Measurements from ENCODE around the gene DLX5. TPM values are rescaled to one million over a fixed set of nuclear protein-coding genes. Genes with fewer than 3 reads are reported as not detected.
A peak's percentile ranks its signal among the peaks of the same experiment; 100 is the strongest.

DLX5 gene
- total and polyA plus RNA-seq, 4 donors: 0.50 TPM; not detected in 3

DNA sequence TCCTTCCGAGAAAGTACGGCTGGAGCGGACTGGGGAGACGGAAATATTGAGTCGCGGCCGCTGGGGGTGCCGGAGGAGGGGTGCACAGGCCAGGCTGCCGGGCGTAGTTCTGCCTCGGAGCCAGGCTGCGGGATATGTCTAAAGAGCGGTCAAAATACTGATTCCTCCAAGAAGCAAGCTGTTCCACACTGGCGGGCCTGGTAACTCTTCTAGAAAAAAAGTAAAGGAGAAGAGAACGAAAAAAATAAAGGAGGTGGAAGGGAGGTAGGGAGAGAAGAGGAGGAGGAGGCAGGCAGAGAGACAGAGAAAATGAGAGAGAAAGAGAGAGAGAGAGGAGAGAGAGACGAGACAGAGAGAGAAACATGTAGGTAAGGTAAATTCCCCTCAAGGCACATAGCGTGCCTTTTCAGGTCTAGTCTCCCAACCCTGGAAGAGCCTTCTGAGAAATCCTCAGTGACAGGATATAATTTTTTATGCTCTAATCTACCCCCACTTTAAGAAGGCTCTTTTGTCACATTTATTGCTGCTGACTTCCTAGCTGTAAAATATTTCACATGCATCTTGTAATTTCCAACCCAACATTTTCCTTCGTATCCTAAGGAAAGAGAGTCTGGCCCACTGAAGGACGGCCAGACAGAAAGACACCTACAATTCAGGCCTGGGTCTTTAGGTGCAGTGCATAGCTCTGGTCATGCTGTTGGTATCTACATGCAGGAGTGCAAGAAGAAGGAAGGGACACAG, 5.7 kb downstream of the DLX5 start:
- peaks cover 54% of the 10 kb centered on the region for H3K4me1 ChIP-seq (ENCODE audit: control insufficient read depth, insufficient read depth, low read length)
- no peaks in the 10 kb centered on the region for H3K36me3 ChIP-seq (ENCODE audit: control insufficient read depth, insufficient read depth, low read length)
- H3K27ac ChIP-seq (ENCODE audit: low read depth, low read length): no peak overlapping the region
- H3K4me3 ChIP-seq (ENCODE audit: low read depth, low read length): no peak overlapping the region
- H3K9me3 ChIP-seq (ENCODE audit: control insufficient read depth, insufficient read depth, low read length): no peaks in the 10 kb centered on the region
- peaks cover 100% of the 10 kb centered on the region for H3K27me3 ChIP-seq (ENCODE audit: control insufficient read depth, insufficient read depth, low read length)
- 2% methylated on average over 15 of the region's 19 CpGs for WGBS (ENCODE audit: insufficient coverage)
- DNase-seq (ENCODE audit: low read depth in 4 of 6, low spot score in 6 of 6): peak in 2 of 6 donors; percentile 37 to 42

DNA sequence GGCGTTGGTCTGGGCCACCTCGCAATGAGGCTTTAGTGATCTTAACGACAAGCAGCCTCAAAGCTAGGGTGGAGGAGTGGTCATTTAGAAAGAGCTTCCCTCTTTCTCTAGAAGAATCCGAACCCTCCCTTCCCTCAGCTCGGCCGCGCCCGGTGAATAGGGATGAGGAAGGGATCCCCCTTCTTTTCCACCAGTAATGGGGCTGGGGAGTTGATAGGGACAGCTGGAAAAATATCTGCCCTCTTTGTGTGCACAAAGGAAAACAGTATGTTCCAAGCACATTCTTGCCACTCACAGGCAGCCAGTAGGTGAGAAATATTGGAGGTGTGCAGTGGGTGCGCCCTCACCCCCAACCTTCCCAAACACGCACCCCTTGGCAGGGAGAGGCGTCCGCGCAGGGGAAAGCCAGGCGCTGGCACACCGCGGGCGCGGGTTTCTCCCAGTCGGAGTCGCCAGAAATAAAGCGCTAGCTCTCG, 6.5 kb downstream of the DLX5 start:
- WGBS (ENCODE audit: insufficient coverage): 3% methylated on average over 15 of the region's 22 CpGs
- Histone ChIP-seq H3K36me3 (ENCODE audit: control insufficient read depth, insufficient read depth, low read length) (no peaks in the 10 kb centered on the region), H3K9me3 (ENCODE audit: control insufficient read depth, insufficient read depth, low read length) (no peaks in the 10 kb centered on the region), H3K27ac (ENCODE audit: low read depth, low read length) (no peak overlapping the region), H3K4me3 (ENCODE audit: low read depth, low read length) (no peak overlapping the region), H3K4me1 (ENCODE audit: control insufficient read depth, insufficient read depth, low read length) (peaks cover 48% of the 10 kb centered on the region), H3K27me3 (ENCODE audit: control insufficient read depth, insufficient read depth, low read length) (peaks cover 100% of the 10 kb centered on the region)
- DNase-seq (ENCODE audit: low read depth in 4 of 6, low spot score in 6 of 6): peak in 2 of 6 donors; percentile 13 to 46

DNA sequence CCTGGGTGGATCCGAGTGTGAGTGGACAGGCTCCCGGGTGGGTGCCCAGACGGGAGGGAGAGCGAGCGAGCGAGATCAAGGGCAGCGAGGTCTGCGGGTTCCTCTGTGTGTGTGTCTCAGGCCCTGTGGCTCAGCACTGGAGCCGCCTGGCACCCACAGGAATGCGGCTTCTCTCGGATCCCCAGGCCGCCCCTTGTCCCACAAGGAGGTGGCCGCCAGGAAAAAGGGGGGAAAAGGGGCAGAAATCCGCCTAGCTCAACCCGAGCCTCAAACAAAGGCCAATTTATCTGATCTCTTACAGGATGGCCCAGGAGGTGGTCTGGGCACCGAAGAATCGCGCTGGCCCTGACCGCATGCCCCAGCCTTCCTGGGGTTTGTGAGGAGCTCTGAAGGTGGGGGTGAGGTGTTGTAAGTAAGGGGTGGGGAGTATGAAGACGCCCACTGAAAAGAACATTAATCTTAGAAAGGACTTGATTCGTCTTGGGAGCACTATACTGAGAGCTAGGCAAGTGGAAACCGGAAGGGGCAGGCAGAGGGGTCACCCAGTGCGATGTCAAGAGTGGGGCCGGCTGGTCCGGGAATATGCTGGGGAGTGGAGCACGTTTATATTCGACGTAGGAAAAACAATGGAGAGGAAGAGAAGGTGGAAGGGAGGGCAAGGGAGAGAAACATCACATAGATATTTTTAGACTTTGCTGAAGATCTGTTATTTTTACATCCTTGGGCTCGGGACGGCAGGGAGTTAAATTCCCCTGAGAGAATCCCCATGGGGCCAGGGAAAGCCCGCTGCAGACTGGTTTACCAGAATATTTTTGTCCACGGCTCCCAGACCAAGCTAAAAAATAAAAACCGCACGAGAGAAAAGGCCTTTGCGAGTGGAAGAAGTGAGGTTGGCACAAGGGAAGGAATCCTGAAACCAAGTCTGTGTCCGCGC, 7.2 kb downstream of the DLX5 start:
- no peaks in the 10 kb centered on the region for H3K9me3 ChIP-seq (ENCODE audit: control insufficient read depth, insufficient read depth, low read length)
- H3K4me1 ChIP-seq (ENCODE audit: control insufficient read depth, insufficient read depth, low read length): peaks cover 45% of the 10 kb centered on the region
- H3K27me3 ChIP-seq (ENCODE audit: control insufficient read depth, insufficient read depth, low read length): peaks cover 100% of the 10 kb centered on the region
- peak in 2 of 6 donors; percentile 17 to 31 for DNase-seq (ENCODE audit: low read depth in 4 of 6, low spot score in 6 of 6)
- WGBS (ENCODE audit: insufficient coverage): 1% methylated on average over 33 of the region's 37 CpGs
- H3K4me3 ChIP-seq (ENCODE audit: low read depth, low read length): no peak overlapping the region
- no peaks in the 10 kb centered on the region for H3K36me3 ChIP-seq (ENCODE audit: control insufficient read depth, insufficient read depth, low read length)
- no peak overlapping the region for H3K27ac ChIP-seq (ENCODE audit: low read depth, low read length)

DNA sequence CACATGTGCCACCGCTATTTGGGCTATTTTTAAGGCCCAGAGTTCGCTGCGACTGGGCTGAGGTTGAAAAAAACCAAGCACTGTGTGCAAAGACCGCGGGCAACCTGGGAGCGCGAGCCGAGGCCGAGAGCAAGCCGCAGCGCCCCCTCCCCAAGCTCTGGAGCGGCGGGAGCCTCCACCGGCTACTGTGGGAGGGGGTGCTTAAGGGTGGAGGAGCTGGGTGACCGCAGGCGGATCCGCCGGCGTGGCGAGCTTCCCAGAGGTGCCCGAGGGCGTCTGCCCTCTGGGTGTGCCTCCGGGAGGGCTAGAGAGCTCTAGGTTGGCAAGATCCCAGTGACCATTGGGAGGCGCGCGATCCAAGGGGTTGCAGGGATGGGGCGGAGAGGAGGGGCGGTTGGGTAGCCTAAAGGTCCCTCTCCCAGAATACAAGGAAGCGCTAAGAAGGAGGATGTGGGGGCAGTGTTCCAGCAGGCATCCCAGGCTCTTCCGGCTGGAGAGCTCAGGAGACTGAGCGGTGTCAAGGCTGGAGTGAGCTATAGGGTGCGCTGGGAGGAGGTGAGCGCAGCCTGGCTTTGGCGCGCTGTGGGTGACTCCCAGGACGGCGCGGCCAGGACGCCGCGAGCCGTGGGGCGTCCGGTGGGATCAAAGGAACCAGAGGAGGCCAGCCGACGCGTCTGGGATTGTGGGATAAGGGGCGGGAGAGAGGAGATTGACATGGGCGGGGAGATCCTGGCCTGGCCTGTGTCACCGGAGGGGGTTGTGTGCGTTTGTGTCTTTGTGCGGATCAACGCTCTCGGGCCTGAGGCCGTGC, 8.0 kb downstream of the DLX5 start:
- Histone ChIP-seq H3K4me3 (ENCODE audit: low read depth, low read length) (no peak overlapping the region), H3K36me3 (ENCODE audit: control insufficient read depth, insufficient read depth, low read length) (no peaks in the 10 kb centered on the region), H3K9me3 (ENCODE audit: control insufficient read depth, insufficient read depth, low read length) (no peaks in the 10 kb centered on the region), H3K27me3 (ENCODE audit: control insufficient read depth, insufficient read depth, low read length) (peaks cover 100% of the 10 kb centered on the region), H3K4me1 (ENCODE audit: control insufficient read depth, insufficient read depth, low read length) (peaks cover 39% of the 10 kb centered on the region), H3K27ac (ENCODE audit: low read depth, low read length) (no peak overlapping the region)
- DNase-seq (ENCODE audit: low read depth in 4 of 6, low spot score in 6 of 6): peak in 2 of 6 donors; percentile 7 to 52
- 0% methylated on average over 53 of the region's 55 CpGs for WGBS (ENCODE audit: insufficient coverage)

DNA sequence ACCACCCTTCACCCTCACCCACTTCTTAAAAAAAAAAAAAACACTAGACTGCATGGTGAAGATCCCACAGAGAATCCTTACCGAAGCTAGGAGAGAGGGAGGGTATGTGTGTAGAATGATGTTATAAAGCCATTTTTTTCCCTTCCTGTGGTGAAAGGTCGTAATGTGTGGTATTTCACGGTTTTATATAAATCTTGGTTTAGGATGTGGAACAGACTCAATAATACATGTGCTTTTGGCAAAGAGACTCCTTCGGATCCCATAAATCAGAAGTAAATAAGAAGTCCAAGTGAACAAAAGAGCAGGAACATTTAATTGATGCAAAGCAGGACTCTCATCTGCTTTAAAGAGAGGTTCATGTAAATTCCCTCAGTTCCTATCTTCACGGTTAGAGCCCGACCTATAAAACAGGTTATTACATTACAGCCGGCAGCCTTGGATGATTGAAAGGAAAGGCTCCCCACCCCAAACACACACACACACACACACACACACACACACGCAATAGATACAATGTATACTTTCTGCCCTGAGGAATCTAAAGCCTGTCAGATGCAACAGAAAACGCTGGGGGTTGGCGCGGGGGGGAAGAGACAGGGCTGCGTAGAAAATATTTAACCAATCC, 8.8 kb downstream of the DLX5 start:
- Histone ChIP-seq H3K4me1 (ENCODE audit: control insufficient read depth, insufficient read depth, low read length) (peaks cover 31% of the 10 kb centered on the region), H3K27ac (ENCODE audit: low read depth, low read length) (no peak overlapping the region), H3K36me3 (ENCODE audit: control insufficient read depth, insufficient read depth, low read length) (no peaks in the 10 kb centered on the region), H3K27me3 (ENCODE audit: control insufficient read depth, insufficient read depth, low read length) (peaks cover 100% of the 10 kb centered on the region), H3K9me3 (ENCODE audit: control insufficient read depth, insufficient read depth, low read length) (no peaks in the 10 kb centered on the region), H3K4me3 (ENCODE audit: low read depth, low read length) (no peak overlapping the region)
- 0% methylated on average over 2 of the region's 12 CpGs for WGBS (ENCODE audit: insufficient coverage)
- peak in 2 of 6 donors; percentile 39 to 43 for DNase-seq (ENCODE audit: low read depth in 4 of 6, low spot score in 6 of 6)

DNA sequence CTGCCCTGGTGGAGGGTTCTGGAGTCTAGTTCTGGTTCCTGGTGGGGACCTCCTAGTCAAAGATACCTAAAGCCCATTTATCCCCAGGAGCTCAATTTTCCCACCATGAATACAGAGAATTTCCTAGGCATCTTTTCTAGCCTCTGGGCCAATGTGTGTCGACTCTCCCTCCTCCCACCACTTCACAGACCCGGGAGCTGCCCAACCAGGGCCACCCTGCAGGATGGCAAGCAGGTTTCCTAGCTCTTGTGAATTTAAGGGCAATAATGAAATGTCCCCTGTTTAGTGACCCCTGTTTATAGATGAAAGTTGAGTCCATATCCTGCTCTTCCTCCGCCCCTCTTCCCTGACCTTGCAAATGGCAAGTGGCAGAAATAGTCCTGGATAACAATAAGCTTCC, 9.4 kb downstream of the DLX5 start:
- H3K27me3 ChIP-seq (ENCODE audit: control insufficient read depth, insufficient read depth, low read length): peaks cover 100% of the 10 kb centered on the region
- H3K27ac ChIP-seq (ENCODE audit: low read depth, low read length): no peak overlapping the region
- no peaks in the 10 kb centered on the region for H3K36me3 ChIP-seq (ENCODE audit: control insufficient read depth, insufficient read depth, low read length)
- WGBS (ENCODE audit: insufficient coverage): 0% methylated on average over 1 of the region's 3 CpGs
- no peaks in the 10 kb centered on the region for H3K9me3 ChIP-seq (ENCODE audit: control insufficient read depth, insufficient read depth, low read length)
- no peak overlapping the region for H3K4me3 ChIP-seq (ENCODE audit: low read depth, low read length)
- peak in 1 of 6 donors; percentile 7 for DNase-seq (ENCODE audit: low read depth in 4 of 6, low spot score in 6 of 6)
- peaks cover 27% of the 10 kb centered on the region for H3K4me1 ChIP-seq (ENCODE audit: control insufficient read depth, insufficient read depth, low read length)

DNA sequence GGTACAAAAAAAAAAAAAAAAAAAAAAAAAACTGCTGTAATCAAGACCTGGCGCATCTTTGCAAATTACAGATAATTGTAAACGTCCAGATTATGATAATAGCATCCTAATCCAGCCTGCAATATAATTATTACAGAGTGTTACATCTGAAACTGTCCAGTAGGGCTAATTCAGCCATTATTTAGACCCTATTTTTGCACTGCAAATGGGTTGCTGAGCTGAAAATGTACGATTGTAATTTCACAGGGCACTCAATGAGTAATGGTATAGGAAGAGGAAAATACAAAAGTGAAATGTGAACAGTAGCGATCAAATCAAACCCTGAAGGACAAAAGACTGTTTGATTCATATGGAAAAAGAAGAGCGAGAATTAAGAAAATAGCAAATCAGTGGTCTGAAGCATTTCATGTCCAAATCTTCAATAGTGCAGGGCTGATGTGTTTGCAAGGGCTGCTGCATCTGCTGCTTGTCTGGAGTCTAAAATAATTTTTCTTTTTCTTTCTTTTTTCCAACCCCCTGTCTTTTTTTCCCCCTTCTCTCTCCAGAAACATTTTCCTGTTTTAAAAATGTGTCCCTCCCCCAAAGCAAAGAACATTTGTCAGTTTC, 10.4 kb downstream of the DLX5 start:
- H3K4me3 ChIP-seq (ENCODE audit: low read depth, low read length): no peak overlapping the region

DNA sequence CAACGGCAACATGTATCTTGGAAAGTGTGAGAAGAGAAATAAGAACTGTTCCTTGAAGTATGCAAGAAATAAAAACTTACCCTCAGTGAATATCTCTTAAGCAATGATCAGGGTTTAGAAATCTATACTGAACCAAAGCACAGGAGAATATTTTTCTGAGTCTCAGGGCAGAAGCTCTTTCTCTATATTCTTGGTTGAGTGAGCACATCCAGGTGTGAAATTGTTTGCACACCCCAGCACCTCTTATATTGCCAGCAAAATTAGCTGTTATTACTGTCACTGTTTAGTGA, 10.8 kb downstream of the DLX5 start:
- H3K4me3 ChIP-seq (ENCODE audit: low read depth, low read length): no peak overlapping the region
- no peaks in the 10 kb centered on the region for H3K9me3 ChIP-seq (ENCODE audit: control insufficient read depth, insufficient read depth, low read length)
- peaks cover 26% of the 10 kb centered on the region for H3K4me1 ChIP-seq (ENCODE audit: control insufficient read depth, insufficient read depth, low read length)
- peaks cover 100% of the 10 kb centered on the region for H3K27me3 ChIP-seq (ENCODE audit: control insufficient read depth, insufficient read depth, low read length)
- no peak overlapping the region for H3K27ac ChIP-seq (ENCODE audit: low read depth, low read length)
- H3K36me3 ChIP-seq (ENCODE audit: control insufficient read depth, insufficient read depth, low read length): no peaks in the 10 kb centered on the region
- no CpG with 5 or more reads among the region's 1 CpG for WGBS (ENCODE audit: insufficient coverage)
- DNase-seq (ENCODE audit: low read depth in 4 of 6, low spot score in 6 of 6): peak in 2 of 6 donors; percentile 50 to 57

More for the DNA sequence above, 10.4 kb downstream of the DLX5 start:
- H3K9me3 ChIP-seq (ENCODE audit: control insufficient read depth, insufficient read depth, low read length): no peaks in the 10 kb centered on the region
- peaks cover 100% of the 10 kb centered on the region for H3K27me3 ChIP-seq (ENCODE audit: control insufficient read depth, insufficient read depth, low read length)
- H3K36me3 ChIP-seq (ENCODE audit: control insufficient read depth, insufficient read depth, low read length): no peaks in the 10 kb centered on the region
- WGBS (ENCODE audit: insufficient coverage): 30% methylated on average over 3 of the region's 5 CpGs
- H3K27ac ChIP-seq (ENCODE audit: low read depth, low read length): no peak overlapping the region
- H3K4me1 ChIP-seq (ENCODE audit: control insufficient read depth, insufficient read depth, low read length): peaks cover 27% of the 10 kb centered on the region
- DNase-seq (ENCODE audit: low read depth in 4 of 6, low spot score in 6 of 6): peak in 2 of 6 donors; percentile 25 to 44

Data from spinal cord (tissue), 10 donors.